Liver (tissue), 3 donors: ENCODE measurements around the gene GSTM1.

Source experiments
- RAD21 ChIP-seq, 2 donors: IDR thresholded peaks; 2 replicates each; pipeline ENCODE4 v1.6.1; 2016; ENCODE audit warnings: antibody characterized with exemption in 2 of 2, mild to moderate bottlenecking in 2 of 2
- YY1 ChIP-seq: IDR thresholded peaks from 2 replicates; pipeline ENCODE4 v1.6.1; 2016; ENCODE audit warnings: antibody characterized with exemption, mild to moderate bottlenecking
- ZBTB33 ChIP-seq: IDR thresholded peaks from 2 replicates; pipeline ENCODE4 v1.6.1; 2016; ENCODE audit warnings: antibody characterized with exemption
- TF ChIP-seq, protein P1 (sequence below): fragments of 150-350 bp; IDR thresholded peaks from 2 replicates; pipeline ENCODE4 v1.5.1; 2017; ENCODE audit warnings: improper control_type of control experiment, low read depth, low read length; ENCODE audit not compliant: missing input control
- TF ChIP-seq, protein P2 (sequence below): IDR thresholded peaks from 2 replicates; pipeline ENCODE4 v1.6.1; 2016; ENCODE audit warnings: antibody characterized with exemption
- donor health status: healthy.
- donor health status: healthy.

DNA sequence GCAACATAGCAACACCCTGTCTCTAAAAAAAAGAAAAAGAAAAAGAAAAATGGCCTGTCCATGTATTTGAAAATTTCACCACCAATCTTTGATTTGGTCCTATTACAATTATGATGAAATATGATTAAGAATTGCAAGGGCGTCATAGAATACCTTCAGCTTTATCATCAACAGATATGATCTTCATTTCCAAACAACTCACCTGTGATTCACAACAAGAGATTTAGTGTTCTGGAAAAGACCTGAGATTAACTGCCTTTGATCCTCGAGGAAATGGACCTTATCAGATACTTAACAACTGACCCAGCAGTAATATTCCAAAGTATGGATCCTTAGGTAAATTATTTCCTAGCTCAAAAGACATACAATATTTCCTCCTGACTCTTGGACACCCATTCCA is 35.2 kb upstream of the GSTM1 start:
- TF ChIP-seq RAD21 (IDR thresholded peaks at IDR 0.05) (no peak), YY1 (no peak), ZBTB33 (no peak)
- TF ChIP-seq, protein P1, sequence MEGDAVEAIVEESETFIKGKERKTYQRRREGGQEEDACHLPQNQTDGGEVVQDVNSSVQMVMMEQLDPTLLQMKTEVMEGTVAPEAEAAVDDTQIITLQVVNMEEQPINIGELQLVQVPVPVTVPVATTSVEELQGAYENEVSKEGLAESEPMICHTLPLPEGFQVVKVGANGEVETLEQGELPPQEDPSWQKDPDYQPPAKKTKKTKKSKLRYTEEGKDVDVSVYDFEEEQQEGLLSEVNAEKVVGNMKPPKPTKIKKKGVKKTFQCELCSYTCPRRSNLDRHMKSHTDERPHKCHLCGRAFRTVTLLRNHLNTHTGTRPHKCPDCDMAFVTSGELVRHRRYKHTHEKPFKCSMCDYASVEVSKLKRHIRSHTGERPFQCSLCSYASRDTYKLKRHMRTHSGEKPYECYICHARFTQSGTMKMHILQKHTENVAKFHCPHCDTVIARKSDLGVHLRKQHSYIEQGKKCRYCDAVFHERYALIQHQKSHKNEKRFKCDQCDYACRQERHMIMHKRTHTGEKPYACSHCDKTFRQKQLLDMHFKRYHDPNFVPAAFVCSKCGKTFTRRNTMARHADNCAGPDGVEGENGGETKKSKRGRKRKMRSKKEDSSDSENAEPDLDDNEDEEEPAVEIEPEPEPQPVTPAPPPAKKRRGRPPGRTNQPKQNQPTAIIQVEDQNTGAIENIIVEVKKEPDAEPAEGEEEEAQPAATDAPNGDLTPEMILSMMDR: no peak
- TF ChIP-seq, protein P2, sequence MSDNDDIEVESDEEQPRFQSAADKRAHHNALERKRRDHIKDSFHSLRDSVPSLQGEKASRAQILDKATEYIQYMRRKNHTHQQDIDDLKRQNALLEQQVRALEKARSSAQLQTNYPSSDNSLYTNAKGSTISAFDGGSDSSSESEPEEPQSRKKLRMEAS: no peak
